Vagina (tissue), 2 donors: ENCODE results near the gene CSRNP2. TPM values are rescaled to one million over a fixed set of nuclear protein-coding genes. Genes with fewer than 3 reads are reported as not detected.

Experiments
- DNase-seq, 2 donors: peaks; one replicate each; pipeline ENCODE4 v3.0.0-alpha.2; 2017; ENCODE audit errors: extremely low spot score in 2 of 2
- H3K27ac ChIP-seq: fragments of 200-600 bp; sonication (generic); one replicate; pipeline ENCODE4 v1.5.1; 2019
- H3K27me3 ChIP-seq: fragments of 200-600 bp; sonication (generic); one replicate; pipeline ENCODE4 v1.5.1; 2019
- H3K36me3 ChIP-seq, 2 donors: fragments of 200-600 bp; sonication (generic); one replicate each; pipeline ENCODE4 v1.5.1; 2017 to 2019
- H3K4me1 ChIP-seq: fragments of 200-600 bp; sonication (generic); one replicate; pipeline ENCODE4 v1.5.1; 2019
- H3K4me3 ChIP-seq, 2 donors: fragments of 200-600 bp; sonication (generic); 1 replicate in 1 of 2; 2 replicates in 1 of 2; pipeline ENCODE4 v1.5.1; 2016 to 2019
- H3K9me3 ChIP-seq: fragments of 200-600 bp; sonication (generic); one replicate; pipeline ENCODE4 v1.5.1; 2019
- POLR2A ChIP-seq, 2 donors: fragments of 450-650 bp; IDR thresholded peaks; one replicate each; pipeline ENCODE4 v1.6.1; 2017; ENCODE audit warnings: antibody characterized with exemption in 2 of 2, mild to moderate bottlenecking in 2 of 2, moderate library complexity in 2 of 2
- POLR2AphosphoS5 ChIP-seq, 2 donors: sonication (generic); formaldehyde crosslinking; IDR thresholded peaks; one replicate each; pipeline ENCODE4 v1.9.0; 2017; ENCODE audit warnings: antibody characterized with exemption in 2 of 2, mild to moderate bottlenecking in 2 of 2, low read depth in 1 of 2; ENCODE audit not compliant: insufficient read depth in 1 of 2
- intact Hi-C: fragments of 100-400 bp; cut with DNase I; formaldehyde crosslinking; loops from one replicate; pipeline ENCODE4 v1.15.1; 2023
- total RNA-seq: library from RNA; depleted of rRNA; stranded (reverse); fragments of >200 nt; gene quantifications from one replicate; pipeline ENCODE4 v1.2.3, GENCODE V29; 2016
- TF ChIP-seq, protein P1 (sequence below), 3 experiments: fragments of 450-650 bp in 2 of 3; fragments of 200-600 bp in 1 of 3; sonication (generic) in 1 of 3; IDR thresholded peaks; one replicate each; pipeline ENCODE4 v1.5.1; 2017 to 2019; ENCODE audit warnings: antibody characterized with exemption in 3 of 3, mild to moderate bottlenecking in 2 of 3, moderate library complexity in 2 of 3

CSRNP2 gene
- total RNA-seq, 1 donor from 2014 or later = 19.9 TPM

DNA sequence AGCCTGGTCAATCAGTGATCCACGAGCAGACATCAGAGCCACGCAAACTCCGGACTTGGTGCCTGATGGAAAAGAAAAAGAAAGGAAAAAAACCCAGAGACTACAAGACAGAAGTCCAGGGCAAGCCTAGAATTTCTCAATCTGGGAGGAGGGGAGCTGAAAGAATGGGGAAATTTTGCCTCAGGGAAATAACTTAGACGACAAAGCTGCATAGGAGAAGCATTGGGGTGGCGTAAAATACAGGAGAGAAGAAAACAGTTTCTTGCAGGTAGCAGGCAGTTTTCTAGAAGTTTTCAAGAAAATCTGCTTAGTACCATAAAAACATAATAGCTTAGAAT lies 54.6 kb downstream of the CSRNP2 start:
- intact Hi-C loops = loop anchor here (10.0 kb wide), 1 partner anchor 1956 kb away; no protein-coding TSS in a partner anchor
- Histone ChIP-seq H3K4me3 (peak overlapping the region in 1 of 2 donors; percentile 13), H3K27ac (no peak overlapping the region)

DNA sequence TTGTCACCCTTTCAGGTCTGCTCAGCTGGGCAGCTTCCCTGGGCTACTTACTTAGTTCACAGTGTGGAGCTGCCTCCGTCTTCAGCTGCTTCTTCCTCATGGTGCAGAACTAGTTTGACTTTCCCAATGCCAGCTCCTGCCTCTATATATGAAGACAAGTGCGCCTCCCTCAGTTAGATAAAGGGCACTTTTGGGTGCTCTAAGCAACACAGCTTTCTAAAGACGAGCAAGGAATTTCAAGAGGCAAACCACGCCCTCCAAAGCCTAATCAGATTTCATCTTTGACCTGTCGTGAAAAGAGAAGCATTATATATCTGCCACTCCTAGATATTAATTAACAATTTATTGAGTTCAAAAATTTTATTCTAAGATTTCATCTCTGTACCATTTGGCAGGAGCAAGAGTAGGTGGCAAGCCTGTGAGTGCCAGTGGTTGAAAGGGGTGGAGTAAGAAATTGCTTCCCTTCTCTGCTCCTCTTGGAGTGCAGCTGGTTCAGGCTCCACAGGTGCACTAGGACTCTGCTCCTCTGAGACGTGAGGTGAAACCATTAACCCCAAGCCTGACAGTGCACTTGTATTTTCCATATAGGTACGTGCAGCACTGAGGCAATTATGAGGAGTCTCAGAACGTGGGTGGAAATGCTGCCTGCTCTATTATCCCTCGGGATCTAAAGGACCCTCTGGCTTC lies 55.1 kb downstream of the CSRNP2 start:
- Histone ChIP-seq H3K27me3 (no peaks in the 10 kb centered on the region), H3K9me3 (no peaks in the 10 kb centered on the region), H3K27ac (no peak overlapping the region), H3K4me3 (peak overlapping the region in 1 of 2 donors; percentile 13), H3K4me1 (peaks cover 28% of the 10 kb centered on the region), H3K36me3 (no peaks in the 10 kb centered on the region)
- intact Hi-C loops = loop anchor here (10.0 kb wide), 1 partner anchor 1957 kb away; no protein-coding TSS in a partner anchor
- TF ChIP-seq POLR2AphosphoS5 (IDR thresholded peaks at IDR 0.05; ENCODE audit: insufficient read depth in 1 of 2, low read depth in 1 of 2) (peak in 1 of 2 donors; percentile 16), POLR2A (IDR thresholded peaks at IDR 0.05) (no peak)
- TF ChIP-seq, protein P1, sequence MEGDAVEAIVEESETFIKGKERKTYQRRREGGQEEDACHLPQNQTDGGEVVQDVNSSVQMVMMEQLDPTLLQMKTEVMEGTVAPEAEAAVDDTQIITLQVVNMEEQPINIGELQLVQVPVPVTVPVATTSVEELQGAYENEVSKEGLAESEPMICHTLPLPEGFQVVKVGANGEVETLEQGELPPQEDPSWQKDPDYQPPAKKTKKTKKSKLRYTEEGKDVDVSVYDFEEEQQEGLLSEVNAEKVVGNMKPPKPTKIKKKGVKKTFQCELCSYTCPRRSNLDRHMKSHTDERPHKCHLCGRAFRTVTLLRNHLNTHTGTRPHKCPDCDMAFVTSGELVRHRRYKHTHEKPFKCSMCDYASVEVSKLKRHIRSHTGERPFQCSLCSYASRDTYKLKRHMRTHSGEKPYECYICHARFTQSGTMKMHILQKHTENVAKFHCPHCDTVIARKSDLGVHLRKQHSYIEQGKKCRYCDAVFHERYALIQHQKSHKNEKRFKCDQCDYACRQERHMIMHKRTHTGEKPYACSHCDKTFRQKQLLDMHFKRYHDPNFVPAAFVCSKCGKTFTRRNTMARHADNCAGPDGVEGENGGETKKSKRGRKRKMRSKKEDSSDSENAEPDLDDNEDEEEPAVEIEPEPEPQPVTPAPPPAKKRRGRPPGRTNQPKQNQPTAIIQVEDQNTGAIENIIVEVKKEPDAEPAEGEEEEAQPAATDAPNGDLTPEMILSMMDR (IDR thresholded peaks at IDR 0.05) = peak in 1 of 3 experiments; percentile 7
- no peak for DNase-seq

More for the DNA sequence above, 54.6 kb downstream of the CSRNP2 start:
- DNase-seq = no peak
- Histone ChIP-seq H3K9me3 (no peaks in the 10 kb centered on the region), H3K36me3 (no peaks in the 10 kb centered on the region), H3K27me3 (no peaks in the 10 kb centered on the region), H3K4me1 (peaks cover 23% of the 10 kb centered on the region)
- TF ChIP-seq, protein P1 (IDR thresholded peaks at IDR 0.05) = no peak
- TF ChIP-seq POLR2A (IDR thresholded peaks at IDR 0.05) (no peak), POLR2AphosphoS5 (IDR thresholded peaks at IDR 0.05; ENCODE audit: insufficient read depth in 1 of 2, low read depth in 1 of 2) (no peak)

DNA sequence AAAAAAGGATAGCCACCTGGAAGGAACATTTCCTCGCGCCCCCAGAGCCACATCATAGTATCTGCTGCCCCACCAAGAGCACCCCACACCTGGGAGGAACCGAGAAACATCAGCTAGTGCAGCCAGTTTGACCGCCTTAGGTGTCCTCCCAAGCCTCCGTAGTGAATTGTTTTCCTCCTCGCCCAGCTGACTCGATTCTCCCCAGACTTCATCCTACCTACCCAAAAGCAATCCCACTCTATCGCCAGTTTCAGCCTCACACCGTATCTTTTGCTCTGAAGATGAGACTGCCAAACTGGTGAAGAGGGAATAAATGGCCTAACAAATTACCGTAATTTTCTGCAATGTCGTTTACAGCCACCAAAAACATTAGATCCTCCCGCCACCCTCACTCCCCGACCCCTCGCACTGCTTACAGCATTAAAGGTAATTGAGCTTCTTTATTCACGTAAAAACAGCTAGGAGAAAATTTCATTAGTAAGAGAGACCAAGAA lies 56.0 kb downstream of the CSRNP2 start:
- DNase-seq = no peak
- intact Hi-C loops = loop anchor here (10.0 kb wide), 1 partner anchor 1957 kb away; no protein-coding TSS in a partner anchor
- Histone ChIP-seq H3K27ac (no peak overlapping the region), H3K36me3 (no peaks in the 10 kb centered on the region), H3K9me3 (no peaks in the 10 kb centered on the region), H3K4me3 (no peak overlapping the region), H3K4me1 (peaks cover 32% of the 10 kb centered on the region), H3K27me3 (no peaks in the 10 kb centered on the region)
- TF ChIP-seq POLR2A (IDR thresholded peaks at IDR 0.05) = no peak
- no peak for TF ChIP-seq POLR2AphosphoS5 (IDR thresholded peaks at IDR 0.05; ENCODE audit: insufficient read depth in 1 of 2, low read depth in 1 of 2)
- TF ChIP-seq, protein P1 (IDR thresholded peaks at IDR 0.05) = no peak

DNA sequence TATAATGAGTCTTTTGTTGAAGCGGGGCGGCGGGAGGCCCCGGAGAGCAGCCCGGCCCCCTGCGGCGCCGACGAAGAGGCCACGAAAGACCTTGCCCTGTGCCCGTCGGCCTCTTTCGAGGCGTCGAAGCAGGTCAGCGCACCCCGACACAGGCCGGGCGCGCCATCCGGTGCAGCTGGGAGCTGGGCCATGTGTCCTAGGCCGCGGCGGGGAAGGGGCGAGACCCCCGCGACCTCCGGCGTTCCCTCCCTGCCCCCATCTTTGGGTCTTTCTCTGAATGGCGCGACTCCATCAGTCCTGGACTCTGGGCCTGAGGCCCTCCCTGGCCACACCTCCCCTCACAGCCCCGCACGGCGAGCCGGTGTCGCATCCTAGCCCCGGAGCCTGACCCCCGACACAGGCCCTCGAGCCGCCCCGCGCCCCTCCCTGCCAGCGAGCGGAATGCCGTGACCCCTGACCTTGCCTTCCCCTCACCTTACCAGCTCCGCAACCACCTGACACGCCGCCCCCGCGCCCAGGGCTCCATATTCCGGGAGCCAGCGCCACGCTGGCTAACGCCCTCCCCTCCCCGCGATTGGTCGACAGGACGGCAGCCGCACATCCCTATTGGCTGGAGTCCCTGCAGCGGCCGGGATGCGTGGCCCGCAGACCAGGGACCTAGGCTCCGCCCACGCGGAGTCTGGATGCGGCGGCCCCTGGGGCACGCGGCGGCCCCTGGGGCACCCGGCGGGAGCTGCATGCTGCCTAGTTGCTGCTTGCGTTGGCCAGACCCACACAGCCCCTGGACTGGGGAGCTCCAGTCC lies 57.4 kb downstream of the CSRNP2 start, which contains the start of gene SLC11A2:
SLC11A2 (minus strand) TSS at position 549 of the 803 bp plus-strand sequence. CDS start 15,656 bp downstream, outside the sequence.
- TF ChIP-seq, protein P1 (IDR thresholded peaks at IDR 0.05) = no peak
- TF ChIP-seq POLR2A (IDR thresholded peaks at IDR 0.05) = peak; percentile 26 to 58
- TF ChIP-seq POLR2AphosphoS5 (IDR thresholded peaks at IDR 0.05; ENCODE audit: insufficient read depth in 1 of 2, low read depth in 1 of 2) = peak; percentile 91
- Histone ChIP-seq H3K27me3 (no peaks in the 10 kb centered on the region), H3K4me1 (peaks cover 32% of the 10 kb centered on the region), H3K27ac (peak within 1 kb of the TSS; percentile 93), H3K9me3 (no peaks in the 10 kb centered on the region), H3K4me3 (peak within 1 kb of the TSS; percentile 65 to 80), H3K36me3 (no peaks in the 10 kb centered on the region)
- DNase-seq = peak in 1 of 2 donors; percentile 95
- intact Hi-C loops = loop anchor here (10.0 kb wide), 1 partner anchor 1959 kb away; no protein-coding TSS in a partner anchor
